Neural cell (in vitro differentiated cells): ENCODE measurements around the gene PPM1J. TPM values are rescaled to one million over a fixed set of nuclear protein-coding genes. Genes with fewer than 3 reads are reported as not detected.
A peak's percentile ranks its signal among the peaks of the same experiment; 100 is the strongest.
"Not testable (repeated sequence)": the region's sequence is repeated elsewhere in the genome, so short reads cannot be mapped to it uniquely, and the experiment has no call there.

Experiments used
- H2AFZ ChIP-seq: fragments of 200-600, 300-800 bp; sonication (generic), shearing (Covaris generic); 2 replicates; pipeline ENCODE4 v1.6.0; 2014; ENCODE audit warnings: low read depth, mild to moderate bottlenecking, antibody characterized with exemption, low read length, moderate library complexity
- H3F3A ChIP-seq: fragments of 200-600 bp; shearing (Covaris generic); 2 replicates; pipeline ENCODE4 v1.6.1; 2016; ENCODE audit warnings: mild to moderate bottlenecking, moderate library complexity, mixed read lengths, antibody characterized with exemption, low read length; ENCODE audit not compliant: insufficient read depth, poor library complexity, severe bottlenecking
- H3K27ac ChIP-seq: fragments of 200-600, 300-800 bp; sonication (generic), shearing (Covaris generic); 2 replicates; pipeline ENCODE4 v1.5.1; 2014; ENCODE audit warnings: mild to moderate bottlenecking, low read length, moderate library complexity
- H3K27me3 ChIP-seq: fragments of 300-800, 200-600 bp; sonication (generic), shearing (Covaris generic); 2 replicates; pipeline ENCODE4 v1.6.0; 2014; ENCODE audit warnings: mild to moderate bottlenecking, low read depth, low read length, moderate library complexity; ENCODE audit not compliant: insufficient read depth
- H3K36me3 ChIP-seq: fragments of 300-800, 200-600 bp; sonication (generic), shearing (Covaris generic); 2 replicates; pipeline ENCODE4 v1.5.1; 2014; ENCODE audit warnings: mild to moderate bottlenecking, antibody characterized with exemption, low read length, moderate library complexity; ENCODE audit not compliant: insufficient read depth
- H3K4me2 ChIP-seq: fragments of 300-800, 200-600 bp; sonication (generic), shearing (Covaris generic); 2 replicates; pipeline ENCODE4 v1.6.0; 2014; ENCODE audit warnings: mild to moderate bottlenecking, low read length
- H3K4me3 ChIP-seq: fragments of 300-800, 200-600 bp; sonication (generic), shearing (Covaris generic); 2 replicates; pipeline ENCODE4 v1.5.1; 2014; ENCODE audit warnings: mild to moderate bottlenecking, low read length, moderate library complexity
- H3K79me2 ChIP-seq: fragments of 200-600 bp; shearing (Covaris generic); replicated peaks from 2 replicates; pipeline ENCODE4 v1.6.0; 2014; ENCODE audit warnings: mild to moderate bottlenecking, low read length, moderate library complexity; ENCODE audit not compliant: insufficient read depth
- H3K9ac ChIP-seq: fragments of 300-800, 200-600 bp; sonication (generic), shearing (Covaris generic); 2 replicates; pipeline ENCODE4 v1.6.1; 2016; ENCODE audit warnings: mild to moderate bottlenecking, low read length, mixed read lengths
- H3K9me2 ChIP-seq: fragments of 200-600 bp; shearing (Covaris generic); 2 replicates; pipeline ENCODE4 v1.6.1; 2016; ENCODE audit warnings: mild to moderate bottlenecking, low read length, mixed read lengths; ENCODE audit not compliant: insufficient read depth
- H3K9me3 ChIP-seq: fragments of 200-600, 300-800 bp; sonication (generic), shearing (Covaris generic); 2 replicates; pipeline ENCODE4 v1.6.1; 2016; ENCODE audit warnings: mild to moderate bottlenecking, mixed run types, low read length, moderate library complexity, mixed read lengths
- H4K20me1 ChIP-seq: fragments of 200-600 bp; shearing (Covaris generic); 2 replicates; pipeline ENCODE4 v1.6.1; 2016; ENCODE audit warnings: mild to moderate bottlenecking, mixed run types; ENCODE audit not compliant: insufficient read depth
- EP300 ChIP-seq: fragments of 450-650 bp; conservative IDR thresholded peaks from 2 replicates; pipeline ENCODE4 v1.6.1; 2014; ENCODE audit warnings: antibody characterized with exemption, mild to moderate bottlenecking, moderate library complexity; ENCODE audit not compliant: poor library complexity, severe bottlenecking
- EZH2 ChIP-seq: fragments of 200-600, 300-800 bp; shearing (Covaris generic), sonication (generic); IDR thresholded peaks from 2 replicates; pipeline ENCODE4 v1.6.1; 2014; ENCODE audit warnings: antibody characterized with exemption, low read length, borderline replicate concordance, mild to moderate bottlenecking; ENCODE audit not compliant: insufficient read depth, poor library complexity, severe bottlenecking
- MXI1 ChIP-seq: fragments of 450-650 bp; conservative IDR thresholded peaks from 2 replicates; pipeline ENCODE4 v1.6.1; 2014; ENCODE audit warnings: antibody characterized with exemption, mild to moderate bottlenecking; ENCODE audit not compliant: poor library complexity, severe bottlenecking
- POLR2AphosphoS5 ChIP-seq: IDR thresholded peaks from 2 replicates; pipeline ENCODE4 v1.6.1; 2012
- RAD21 ChIP-seq: fragments of 450-650 bp; conservative IDR thresholded peaks from 2 replicates; pipeline ENCODE4 v1.6.1; 2014; ENCODE audit warnings: antibody characterized with exemption, mild to moderate bottlenecking, moderate library complexity
- REST ChIP-seq: IDR thresholded peaks from 2 replicates; pipeline ENCODE4 v1.6.1; 2012; ENCODE audit warnings: borderline replicate concordance
- SMC3 ChIP-seq: fragments of 450-650 bp; conservative IDR thresholded peaks from 2 replicates; pipeline ENCODE4 v1.6.1; 2014; ENCODE audit warnings: antibody characterized with exemption, mild to moderate bottlenecking, moderate library complexity; ENCODE audit not compliant: poor library complexity
- TAF1 ChIP-seq: IDR thresholded peaks from 2 replicates; pipeline ENCODE4 v1.6.1; 2012; ENCODE audit warnings: low read depth
- polyA plus RNA-seq: library from polyadenylated mRNA; depleted of rRNA; stranded (reverse); fragments of >200 nt; gene quantifications from 2 replicates; pipeline ENCODE4 v1.2.3, GENCODE V29; 2014
- TF ChIP-seq, protein P1 (sequence below): fragments of 450-650 bp; IDR thresholded peaks from 2 replicates; pipeline ENCODE4 v1.5.1; 2014; ENCODE audit warnings: antibody characterized with exemption, mild to moderate bottlenecking, moderate library complexity; ENCODE audit not compliant: poor library complexity, severe bottlenecking

The PPM1J gene
- polyA plus RNA-seq, 1 donor from 2014 or later: 0.16 TPM

- TF ChIP-seq POLR2AphosphoS5 (no peak), EZH2 (no peak), SMC3 (no peak), EP300 (no peak), TAF1 (no peak), REST (no peak)
- TF ChIP-seq, protein P1, sequence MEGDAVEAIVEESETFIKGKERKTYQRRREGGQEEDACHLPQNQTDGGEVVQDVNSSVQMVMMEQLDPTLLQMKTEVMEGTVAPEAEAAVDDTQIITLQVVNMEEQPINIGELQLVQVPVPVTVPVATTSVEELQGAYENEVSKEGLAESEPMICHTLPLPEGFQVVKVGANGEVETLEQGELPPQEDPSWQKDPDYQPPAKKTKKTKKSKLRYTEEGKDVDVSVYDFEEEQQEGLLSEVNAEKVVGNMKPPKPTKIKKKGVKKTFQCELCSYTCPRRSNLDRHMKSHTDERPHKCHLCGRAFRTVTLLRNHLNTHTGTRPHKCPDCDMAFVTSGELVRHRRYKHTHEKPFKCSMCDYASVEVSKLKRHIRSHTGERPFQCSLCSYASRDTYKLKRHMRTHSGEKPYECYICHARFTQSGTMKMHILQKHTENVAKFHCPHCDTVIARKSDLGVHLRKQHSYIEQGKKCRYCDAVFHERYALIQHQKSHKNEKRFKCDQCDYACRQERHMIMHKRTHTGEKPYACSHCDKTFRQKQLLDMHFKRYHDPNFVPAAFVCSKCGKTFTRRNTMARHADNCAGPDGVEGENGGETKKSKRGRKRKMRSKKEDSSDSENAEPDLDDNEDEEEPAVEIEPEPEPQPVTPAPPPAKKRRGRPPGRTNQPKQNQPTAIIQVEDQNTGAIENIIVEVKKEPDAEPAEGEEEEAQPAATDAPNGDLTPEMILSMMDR: peak; percentile 12
- H2AFZ ChIP-seq: no peak overlapping the region
- H3K27ac ChIP-seq: no peak overlapping the region
- no peaks in the 10 kb centered on the region for H3K79me2 ChIP-seq
- H3K9me3 ChIP-seq: no peaks in the 10 kb centered on the region
- no peak overlapping the region for H3K4me3 ChIP-seq
- peaks cover 4% of the 10 kb centered on the region for H3K27me3 ChIP-seq
- H3K9me2 ChIP-seq: no peaks in the 10 kb centered on the region
- H3F3A ChIP-seq: no peaks in the 10 kb centered on the region
- no peak overlapping the region for H3K9ac ChIP-seq
- no peaks in the 10 kb centered on the region for H3K36me3 ChIP-seq
- no peak overlapping the region for H3K4me2 ChIP-seq
- H4K20me1 ChIP-seq: no peaks in the 10 kb centered on the region
Measured at GRCh38 chr1:112722601-112723510, 7.7 kb upstream of the PPM1J start.

- Histone ChIP-seq H3K9me3 (no peaks in the 10 kb centered on the region), H3K27ac (no peak overlapping the region), H3K27me3 (peaks cover 4% of the 10 kb centered on the region), H3F3A (no peaks in the 10 kb centered on the region), H3K9me2 (no peaks in the 10 kb centered on the region), H3K4me3 (no peak overlapping the region), H3K36me3 (no peaks in the 10 kb centered on the region), H3K9ac (no peak overlapping the region), H4K20me1 (no peaks in the 10 kb centered on the region), H3K4me2 (no peak overlapping the region), H2AFZ (no peak overlapping the region), H3K79me2 (no peaks in the 10 kb centered on the region)
- TF ChIP-seq MXI1 (no peak), POLR2AphosphoS5 (no peak), RAD21 (no peak), EZH2 (no peak), EP300 (no peak), REST (no peak), TAF1 (no peak), SMC3 (no peak)
- TF ChIP-seq, protein P1: no peak
Measured at GRCh38 chr1:112721966-112722524, 6.9 kb upstream of the PPM1J start.

GRCh38 chr1:112721294-112721693 is 6.2 kb upstream of the PPM1J start:
- not testable (repeated sequence) for H4K20me1 ChIP-seq, H2AFZ ChIP-seq, H3K9me3 ChIP-seq, H3K79me2 ChIP-seq, H3K9me2 ChIP-seq, H3K4me3 ChIP-seq, H3K27ac ChIP-seq, H3F3A ChIP-seq, H3K27me3 ChIP-seq, H3K9ac ChIP-seq, H3K36me3 ChIP-seq, H3K4me2 ChIP-seq
